Fibroblast of skin of left quadriceps (primary cell): ENCODE measurements around the gene ASCC3.
A peak's percentile ranks its signal among the peaks of the same experiment; 100 is the strongest.
"Not testable (repeated sequence)": the region's sequence is repeated elsewhere in the genome, so short reads cannot be mapped to it uniquely, and the experiment has no call there.

ENCODE experiments used
- DNase-seq, 2 experiments: peaks; one replicate each; pipeline ENCODE4 v3.0.0-alpha.2; 2013; ENCODE audit warnings: low read depth in 2 of 2

Gene ASCC3

GRCh38 chr6:100880853-100881706, at the start of gene ASCC3:
TSS of gene ASCC3 (minus strand) at chr6:100881329. CDS start at chr6:100867997, 13,332 bp downstream.
- DNase-seq = peak; percentile 78 to 79

- no peak for DNase-seq
Measured at GRCh38 chr6:100925749-100926148, 44.6 kb upstream of the ASCC3 start.

- DNase-seq = no peak
Measured at GRCh38 chr6:100924534-100925227, 43.6 kb upstream of the ASCC3 start.

- DNase-seq = no peak
Measured at GRCh38 chr6:100923481-100924165, 42.5 kb upstream of the ASCC3 start.

- DNase-seq = no peak
Measured at GRCh38 chr6:100920028-100920605, 39.0 kb upstream of the ASCC3 start.

GRCh38 chr6:100918152-100918551, 37.0 kb upstream of the ASCC3 start:
- DNase-seq = no peak

- no peak for DNase-seq
Measured at GRCh38 chr6:100915876-100916275, 34.7 kb upstream of the ASCC3 start.

- no peak for DNase-seq
Measured at GRCh38 chr6:100913400-100914276, 32.5 kb upstream of the ASCC3 start.

- no peak for DNase-seq
Measured at GRCh38 chr6:100906325-100906724, 25.2 kb upstream of the ASCC3 start.

- DNase-seq = no peak
Measured at GRCh38 chr6:100905067-100905466, 23.9 kb upstream of the ASCC3 start.

- no peak for DNase-seq
Measured at GRCh38 chr6:100904316-100904715, 23.2 kb upstream of the ASCC3 start.

GRCh38 chr6:100901582-100901981, 20.5 kb upstream of the ASCC3 start:
- DNase-seq = no peak

GRCh38 chr6:100899202-100899601, 18.1 kb upstream of the ASCC3 start:
- DNase-seq = no peak

- DNase-seq = no peak
Measured at GRCh38 chr6:100897671-100898070, 16.5 kb upstream of the ASCC3 start.

GRCh38 chr6:100893743-100894142, 12.6 kb upstream of the ASCC3 start:
- no peak for DNase-seq

- no peak for DNase-seq
Measured at GRCh38 chr6:100892693-100893092, 11.6 kb upstream of the ASCC3 start.

- no peak for DNase-seq
Measured at GRCh38 chr6:100892116-100892515, 11.0 kb upstream of the ASCC3 start.

- no peak for DNase-seq
Measured at GRCh38 chr6:100891079-100891478, 9.9 kb upstream of the ASCC3 start.

- not testable (repeated sequence) for DNase-seq
Measured at GRCh38 chr6:100890646-100891045, 9.5 kb upstream of the ASCC3 start.

- no peak for DNase-seq
Measured at GRCh38 chr6:100889351-100889750, 8.2 kb upstream of the ASCC3 start.

GRCh38 chr6:100886076-100886475, 4.9 kb upstream of the ASCC3 start:
- peak; percentile 19 to 24 for DNase-seq
